Endometrial microvascular endothelial cells (primary cell): ENCODE measurements around the gene MAT2A. TPM values are rescaled to one million over a fixed set of nuclear protein-coding genes. Genes with fewer than 3 reads are reported as not detected.

Source experiments
- in situ Hi-C: cut with HindIII; loops from 2 replicates; pipeline ENCODE4 v1.10.0; 2017; ENCODE audit warnings: low sequenced_read_pairs, low pct_unique_long_range_greater_than_20kb; ENCODE audit errors: inconsistent ontology term
- total RNA-seq: library from RNA; depleted of rRNA; stranded (reverse); fragments of >200 nt; gene quantifications from one replicate; pipeline ENCODE4 v1.2.3, GENCODE V29; 2015; ENCODE audit errors: inconsistent ontology term

Gene MAT2A
- 179 TPM for total RNA-seq

GRCh38 chr2:85538507-85539360 is at the start of gene MAT2A:
Gene MAT2A (plus strand): TSS chr2:85539168. CDS start chr2:85539288, 120 bp downstream.
- in situ Hi-C loops: loop anchor here (25.0 kb wide), 1 partner anchor 126 kb away; the partner anchor contains the start of genes CAPG and SH2D6

DNA sequence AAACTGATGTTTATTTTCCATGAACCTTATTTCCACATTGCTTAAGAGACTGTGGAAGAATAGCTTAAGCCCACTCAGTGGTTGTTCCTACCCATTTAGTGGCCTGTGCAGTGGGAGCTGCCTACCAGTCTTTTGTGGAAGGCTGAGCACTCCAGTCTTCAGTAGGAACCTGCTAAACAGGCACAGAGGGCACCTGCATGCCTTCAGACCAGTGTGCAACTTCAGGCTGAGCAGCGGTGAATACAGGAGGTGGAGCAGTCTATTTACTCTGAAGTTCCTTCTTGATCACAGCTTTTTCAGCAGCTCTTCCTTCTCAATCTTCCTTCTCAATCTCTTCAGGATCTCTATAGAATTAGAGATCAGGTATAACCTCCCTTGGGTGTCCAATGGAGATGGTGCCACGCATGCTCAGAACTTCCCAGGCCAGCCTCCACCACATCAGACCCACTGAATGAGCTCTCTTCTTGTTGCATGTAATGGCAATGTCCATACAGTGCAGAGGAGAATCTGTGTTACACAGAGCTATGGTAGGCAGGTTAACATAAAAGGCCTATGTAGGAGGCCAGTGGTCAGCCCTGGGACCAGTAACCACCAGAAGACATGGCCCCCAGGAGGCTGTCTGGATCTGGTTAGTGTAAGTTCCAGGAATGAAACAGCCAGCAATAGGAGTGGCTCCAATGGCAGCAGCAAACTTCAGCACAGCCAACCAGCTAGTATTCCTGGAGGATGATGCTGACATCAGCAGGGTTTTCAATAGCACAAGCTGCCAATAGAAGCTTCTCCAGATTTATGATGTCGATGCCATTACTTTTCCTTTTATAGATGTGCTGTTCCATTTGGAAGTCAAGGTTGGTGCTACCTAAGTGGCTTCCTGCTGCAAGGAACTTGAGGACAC is 47.9 kb upstream of the MAT2A start:
- in situ Hi-C loops: no loop called here

DNA sequence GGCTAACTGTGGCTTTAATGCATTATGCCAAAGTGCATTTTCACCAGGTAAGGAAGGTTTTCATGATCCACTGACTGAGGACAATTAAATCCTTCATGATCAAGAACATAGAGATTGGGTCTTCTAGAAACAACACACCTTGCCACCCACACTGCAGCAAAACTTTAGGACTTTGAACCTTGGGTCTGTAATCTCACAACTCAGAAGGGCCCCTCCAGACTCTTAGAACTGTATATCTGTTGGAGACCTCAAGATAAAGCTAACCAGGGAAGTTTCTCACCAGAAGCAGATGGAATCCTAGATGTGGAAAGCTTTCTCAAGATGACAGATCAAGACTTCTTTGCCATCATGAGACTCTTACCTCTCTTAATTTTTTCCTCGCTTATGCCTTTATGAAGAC is 42.5 kb upstream of the MAT2A start:
- in situ Hi-C loops: no loop called here

GRCh38 chr2:85497944-85498630 is 40.9 kb upstream of the MAT2A start:
- in situ Hi-C loops: no loop called here

- in situ Hi-C loops: no loop called here
These were observed 37.7 kb upstream of the MAT2A start for GRCh38 chr2:85501248-85501647.

GRCh38 chr2:85502720-85503119 is 36.2 kb upstream of the MAT2A start:
- in situ Hi-C loops: no loop called here

- in situ Hi-C loops: no loop called here
These were observed 35.7 kb upstream of the MAT2A start for GRCh38 chr2:85503168-85503850.

DNA sequence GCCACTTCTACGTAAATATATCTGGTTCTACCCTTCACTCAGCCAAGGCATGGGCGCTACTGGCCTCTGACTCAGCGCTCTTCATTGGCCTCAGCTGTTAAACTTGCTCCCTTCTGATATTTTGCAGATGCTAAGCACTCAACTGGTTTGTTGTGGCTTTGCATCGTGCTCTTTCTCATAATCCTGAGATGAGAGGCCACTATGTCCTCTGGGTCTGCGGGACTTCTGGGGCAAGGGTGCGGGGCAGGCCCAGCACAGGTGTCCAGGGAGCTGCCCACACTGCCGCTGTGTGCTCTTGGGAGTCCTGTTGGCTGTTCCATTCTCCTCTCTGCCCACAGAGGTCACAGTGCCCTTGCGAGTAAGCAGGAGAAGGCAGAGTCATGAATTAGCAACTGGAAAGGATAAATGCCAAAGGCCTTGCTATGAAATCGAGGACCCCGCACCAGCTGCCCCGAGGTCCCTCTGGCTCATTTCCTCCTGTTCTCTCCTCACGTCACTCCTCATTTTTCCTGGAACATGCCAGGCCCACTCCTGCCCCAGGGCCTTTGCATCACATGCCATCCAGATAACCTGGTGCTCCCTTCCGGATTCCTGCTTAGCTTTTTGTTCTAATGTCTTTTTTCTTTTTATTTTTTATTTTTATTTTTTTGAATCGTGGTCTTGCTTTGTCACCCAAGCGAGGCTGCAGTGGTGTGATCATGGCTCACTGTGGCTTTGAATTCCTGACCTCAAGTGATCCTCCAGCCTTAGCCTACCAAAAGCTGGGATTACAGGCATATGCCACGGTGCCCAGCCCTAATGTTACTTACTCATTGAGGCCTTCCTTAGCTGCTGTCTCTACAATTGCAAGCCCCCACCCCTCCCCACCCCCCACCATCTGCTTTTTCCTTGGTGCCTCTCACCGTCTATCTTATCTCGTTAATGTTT is 34.9 kb upstream of the MAT2A start:
- in situ Hi-C loops: no loop called here

GRCh38 chr2:85504778-85505261 is 34.1 kb upstream of the MAT2A start:
- in situ Hi-C loops: no loop called here

DNA sequence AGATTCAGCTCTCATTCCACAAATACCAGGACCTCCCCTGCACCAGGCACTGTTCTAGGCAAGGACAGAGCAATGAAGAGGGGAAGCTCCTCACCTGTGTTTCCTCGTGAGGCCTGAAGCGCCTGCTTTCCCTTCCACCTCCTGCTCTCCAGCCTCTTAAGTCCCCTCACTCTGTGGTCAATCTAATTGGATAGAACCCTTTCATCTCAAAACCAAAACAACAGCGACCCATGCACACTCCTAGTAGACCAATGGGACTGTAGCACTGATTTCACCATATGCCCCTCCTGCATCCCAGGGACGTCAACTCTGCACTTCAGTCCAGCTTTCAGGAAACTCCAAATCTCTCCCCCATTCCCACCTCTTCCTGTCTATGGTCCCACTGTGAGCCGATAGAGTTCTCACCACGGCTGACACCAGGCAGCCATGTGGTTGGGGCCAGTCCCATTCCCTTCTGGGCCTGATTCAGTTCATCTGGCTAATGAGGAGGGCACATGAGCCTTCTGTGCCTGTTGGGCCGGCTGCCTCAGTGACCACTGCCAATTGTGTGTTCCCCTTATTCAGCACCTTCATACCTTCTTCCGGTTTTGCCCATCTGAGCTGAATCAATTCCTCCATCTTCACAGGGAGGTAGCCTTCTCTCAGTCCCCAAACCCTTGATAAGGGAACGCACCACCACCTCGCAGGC is 33.3 kb upstream of the MAT2A start:
- in situ Hi-C loops: no loop called here

GRCh38 chr2:85506768-85507181 is 32.2 kb upstream of the MAT2A start:
- in situ Hi-C loops: no loop called here

- in situ Hi-C loops: no loop called here
These were observed 27.8 kb upstream of the MAT2A start for GRCh38 chr2:85511008-85511811.

GRCh38 chr2:85514323-85514722 is 24.6 kb upstream of the MAT2A start:
- in situ Hi-C loops: no loop called here

DNA sequence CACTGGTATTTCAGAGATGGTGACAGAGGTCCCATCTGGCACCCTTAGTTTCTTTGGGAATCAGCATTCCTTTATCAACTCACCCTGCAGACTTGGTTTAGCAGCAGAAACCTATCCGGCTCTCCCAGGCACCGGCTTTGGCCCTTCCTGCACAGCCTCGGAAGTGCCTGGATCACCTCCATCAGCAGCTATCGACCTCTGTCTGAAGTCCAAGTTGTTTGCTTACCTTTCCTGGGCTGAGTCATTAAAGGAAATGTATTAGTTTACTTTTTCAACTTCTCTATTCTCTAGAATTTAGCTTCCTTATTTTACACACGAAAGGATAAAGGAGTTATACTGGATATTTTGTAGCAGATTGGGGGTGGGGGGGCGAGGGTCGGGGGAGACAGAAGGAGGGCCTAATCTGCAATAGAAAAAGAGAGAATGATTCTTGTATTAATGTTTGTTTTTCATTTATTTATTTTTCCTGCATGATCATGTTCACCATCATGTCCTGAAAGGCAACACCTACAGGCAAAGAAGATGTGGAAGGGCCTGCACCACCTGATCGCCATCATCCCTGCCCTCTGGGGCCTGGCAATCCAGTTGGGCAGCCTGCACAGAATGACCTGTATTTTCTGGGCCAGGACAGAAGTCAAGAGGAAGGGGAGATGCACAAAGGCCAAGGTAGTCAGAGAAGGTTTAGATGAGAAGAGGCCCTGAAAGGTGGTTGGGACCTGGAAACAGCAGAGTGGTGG is 22.1 kb upstream of the MAT2A start:
- in situ Hi-C loops: no loop called here

GRCh38 chr2:85522090-85522647 is 16.8 kb upstream of the MAT2A start:
- in situ Hi-C loops: no loop called here
